HG02938 (cell line): ENCODE data around the gene CALCOCO1.

ENCODE experiments used
- ATAC-seq: cut with Tn5 transposase; IDR thresholded peaks from one replicate; pipeline ENCODE4 v1.9.1; 2021; ENCODE audit warnings: mild to moderate bottlenecking, moderate library complexity; ENCODE audit not compliant: unreplicated experiment

Gene CALCOCO1

DNA sequence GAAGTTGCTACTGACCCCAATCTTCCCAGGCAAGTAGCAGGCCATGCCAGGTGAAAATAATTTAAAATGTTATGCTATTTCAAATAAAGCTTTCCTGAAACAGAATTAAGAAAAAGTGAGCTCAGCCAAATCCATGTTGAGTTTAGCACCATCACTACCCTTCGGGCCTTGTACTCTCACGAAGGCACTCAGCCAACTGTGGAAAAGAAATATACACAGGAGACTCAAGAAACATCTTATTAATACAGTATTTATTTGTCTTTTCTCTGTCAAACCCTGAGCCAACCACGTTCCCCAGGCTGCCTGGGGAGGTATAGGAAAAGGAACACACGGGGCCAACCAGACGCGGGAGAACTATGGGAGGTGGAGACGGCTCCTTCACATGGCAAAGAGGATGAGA lies 62.3 kb downstream of the CALCOCO1 start:
- ATAC-seq: no peak

DNA sequence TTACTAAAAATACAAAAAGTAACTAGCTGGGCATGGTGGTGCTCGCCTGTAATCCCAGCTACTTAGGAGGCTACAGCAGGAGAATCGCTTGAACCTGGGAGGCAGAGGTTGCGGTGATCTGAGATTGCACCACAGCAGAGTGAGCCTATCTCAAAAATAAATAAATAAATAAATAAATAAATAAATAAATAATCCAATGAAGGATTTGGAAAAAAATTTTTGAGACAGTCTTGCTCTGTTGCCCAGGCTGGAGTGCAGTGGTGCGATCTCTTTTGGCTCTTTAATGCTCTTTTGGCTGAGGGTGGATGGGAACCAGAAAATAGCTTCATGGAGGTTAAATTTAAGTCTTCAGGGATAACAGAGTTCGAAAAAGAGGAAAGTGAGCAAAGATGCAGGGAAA lies 63.1 kb downstream of the CALCOCO1 start:
- no peak for ATAC-seq

DNA sequence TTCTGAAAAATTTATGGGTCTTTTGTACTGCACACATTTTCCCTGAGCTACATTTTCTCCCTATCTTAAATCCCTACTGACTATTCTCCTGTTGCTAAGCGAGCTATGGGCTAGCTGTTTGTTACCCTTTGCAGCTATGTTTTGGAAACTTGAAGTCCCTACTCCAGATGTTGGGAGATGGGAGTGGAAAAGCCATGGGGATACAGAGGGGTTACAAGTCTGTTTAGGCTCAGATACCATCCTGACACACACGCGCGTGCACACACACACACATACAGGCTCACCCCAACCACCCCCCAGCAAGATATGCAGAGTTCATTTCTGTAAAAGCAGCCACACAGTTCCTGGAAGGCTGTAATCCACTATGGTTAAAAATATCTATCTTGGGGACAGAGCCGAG lies 67.2 kb downstream of the CALCOCO1 start:
- no peak for ATAC-seq

DNA sequence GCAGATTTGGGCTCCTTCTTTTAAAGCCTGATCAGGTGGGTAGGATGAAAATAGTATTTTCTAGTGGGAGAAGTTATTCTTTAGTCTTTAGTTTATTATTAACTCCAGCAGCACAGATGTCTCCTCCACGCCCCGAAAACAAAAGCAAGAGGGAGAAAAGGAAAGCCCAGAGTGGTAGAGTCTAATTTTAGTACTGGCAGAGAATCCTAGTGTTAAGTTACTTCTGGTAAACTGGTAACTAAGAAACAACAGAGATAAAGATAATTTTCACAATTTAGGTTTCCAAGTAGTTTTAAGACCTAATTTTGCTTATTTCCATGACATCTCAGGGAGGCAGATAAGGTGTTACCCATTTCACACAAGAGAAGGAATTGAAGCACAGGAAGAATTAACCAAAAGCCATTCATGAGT lies 67.7 kb downstream of the CALCOCO1 start:
- no peak for ATAC-seq

DNA sequence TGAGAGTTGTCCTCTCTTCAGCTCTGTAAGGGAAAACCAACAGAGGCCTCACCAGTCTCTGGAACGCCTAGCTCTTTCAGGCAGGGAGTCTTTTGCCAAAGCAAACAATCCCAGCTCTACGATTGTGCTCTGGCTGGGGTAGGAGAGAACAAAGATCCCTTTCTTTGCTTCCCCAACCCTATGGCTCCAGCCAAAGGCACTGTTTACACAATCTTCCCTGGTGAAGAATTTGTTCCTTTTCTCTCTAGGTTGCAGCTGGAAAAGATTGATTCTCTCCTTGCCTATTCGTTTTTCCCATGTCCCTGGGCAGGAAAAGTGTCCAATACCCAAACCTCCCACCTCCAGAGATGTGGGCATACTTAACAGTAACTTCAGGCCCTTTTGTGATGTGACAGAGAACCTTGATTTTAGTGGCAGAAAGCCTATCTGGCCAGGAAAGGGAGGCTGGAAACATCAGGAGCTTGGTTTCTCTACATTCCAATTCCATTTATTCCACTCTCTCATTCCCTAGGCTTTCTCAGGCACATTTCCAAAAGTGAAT lies 68.2 kb downstream of the CALCOCO1 start:
- ATAC-seq: no peak
